Smooth muscle cell of trachea (primary cell): ENCODE results near the gene ME1. TPM values are rescaled to one million over a fixed set of nuclear protein-coding genes. Genes with fewer than 3 reads are reported as not detected.

ENCODE experiments used
- total RNA-seq: library from RNA; depleted of rRNA; stranded (reverse); fragments of >200 nt; gene quantifications from 2 replicates; pipeline ENCODE4 v1.2.1, GENCODE V29; 2014

ME1 gene
- total RNA-seq: 26.0 and 36.7 TPM in 2 replicates

DNA sequence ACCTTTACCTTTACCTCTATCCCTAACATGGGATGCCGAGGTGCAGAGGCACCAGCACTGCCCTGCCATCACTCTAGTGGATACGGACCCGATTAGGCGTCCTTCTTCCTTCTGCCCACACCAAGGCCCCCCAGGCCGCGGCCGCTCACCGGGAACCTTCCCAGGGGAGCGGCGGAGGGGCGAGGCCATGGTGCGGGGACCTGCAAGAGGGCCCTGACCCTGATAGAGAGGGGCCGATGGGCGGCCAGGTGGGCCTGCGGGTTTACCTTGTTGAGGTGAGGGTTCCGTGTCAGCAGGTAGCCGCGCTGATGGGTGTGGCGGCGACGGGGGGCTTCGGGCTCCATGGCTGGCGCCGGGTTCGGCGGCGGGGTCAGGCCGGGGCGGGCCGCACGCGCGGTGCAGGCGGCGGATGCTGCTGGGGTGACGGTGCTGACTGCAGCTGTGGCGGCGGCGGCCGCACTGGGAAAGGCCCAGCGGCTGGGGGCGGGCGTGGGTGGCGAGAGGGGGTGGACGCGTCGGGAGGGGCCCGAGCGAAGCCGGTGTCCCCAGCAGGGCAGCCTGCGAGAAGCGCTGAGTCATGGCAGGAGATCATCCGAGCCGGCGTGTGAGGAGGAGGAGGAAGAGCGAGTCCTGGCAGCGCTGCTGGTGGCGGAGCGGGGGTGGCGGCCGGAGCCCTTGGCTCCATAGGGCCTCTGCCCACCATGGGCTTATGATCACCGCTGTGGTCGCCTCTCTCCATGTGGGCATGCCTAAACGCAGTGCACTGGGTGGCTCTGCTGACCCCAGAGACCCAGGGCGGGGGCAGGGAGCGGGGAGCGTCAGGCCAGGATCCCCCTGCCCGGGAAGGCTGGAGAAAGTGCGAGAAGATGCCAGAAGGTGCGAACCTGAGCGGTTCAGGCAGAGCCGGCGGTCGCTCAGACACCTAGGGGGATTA is at the start of gene ME1:
Gene ME1 (minus strand): TSS at position 441 of the 934 bp plus-strand sequence. CDS start 97 bp downstream, at position 344.

DNA sequence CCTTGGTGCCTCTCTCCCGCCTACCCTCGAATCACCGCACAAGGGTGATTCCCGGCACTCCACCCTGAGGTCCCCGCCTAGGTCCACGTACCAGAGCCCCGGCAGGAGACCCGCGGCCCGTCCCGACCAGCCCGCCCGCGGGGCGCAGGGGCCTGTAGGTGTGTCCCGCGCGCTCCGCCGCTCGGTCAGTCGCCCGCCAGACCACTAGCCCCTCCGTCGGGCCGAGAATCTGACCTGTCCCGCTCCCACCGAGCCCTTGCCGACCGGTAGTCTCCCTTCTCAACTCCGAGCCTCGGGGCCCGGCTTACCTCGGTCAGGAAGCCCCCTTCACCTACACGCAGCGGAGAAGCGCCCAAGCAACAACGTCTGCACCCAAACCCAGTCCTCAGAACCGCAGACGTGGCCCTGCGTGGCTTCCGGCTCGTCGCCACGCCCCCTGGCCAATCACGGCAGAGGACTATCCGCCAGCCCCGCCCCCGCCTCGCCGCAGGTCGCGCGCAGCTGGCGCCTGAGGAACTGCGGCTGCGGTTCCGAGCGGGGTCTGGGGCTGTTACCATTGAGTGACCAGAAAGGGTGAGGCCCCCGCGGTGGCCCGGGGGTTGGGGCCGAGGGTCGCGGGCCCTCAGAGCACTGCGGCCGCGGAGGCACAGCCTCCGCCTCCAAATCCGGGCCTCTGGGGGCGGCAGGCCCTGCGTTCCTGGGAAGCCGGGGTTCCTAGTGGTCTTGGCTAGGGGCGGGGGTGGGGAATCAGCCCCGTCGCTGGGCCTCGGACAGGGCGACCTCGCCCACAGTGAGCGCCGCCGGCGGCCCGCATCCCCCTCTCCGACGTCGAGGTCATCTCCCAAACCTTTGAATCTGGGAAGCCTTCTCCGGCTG is 237.7 kb downstream of the ME1 start, which contains the start of the genes PGM3 and RWDD2A:
Gene PGM3 (minus strand): TSS at position 395 of the 876 bp plus-strand sequence. CDS start 2,253 bp downstream, outside the sequence.
Gene RWDD2A (plus strand): TSS at position 487 of the 876 bp plus-strand sequence. CDS start 1,095 bp downstream, outside the sequence.

Other genes with a start within 250 kb of the ME1 start
- 89.0 and 97.0 TPM in 2 replicates for gene PGM3, start 237.8 kb downstream of the ME1 start, total RNA-seq
- 3.3 and 3.9 TPM in 2 replicates for gene RWDD2A, start 237.7 kb downstream of the ME1 start, total RNA-seq
- 4.3 and 9.2 TPM in 2 replicates for gene PRSS35, start 81.5 kb upstream of the ME1 start, total RNA-seq